HepG2 (cell line): ENCODE measurements around the gene VPS25. TPM values are rescaled to one million over a fixed set of nuclear protein-coding genes. Genes with fewer than 3 reads are reported as not detected.

Source experiments
- NRL ChIP-seq: sonication (generic); formaldehyde crosslinking; IDR thresholded peaks from 2 replicates; pipeline ENCODE4 v1.5.0; 2020; ENCODE audit warnings: missing genetic modification reagents, mild to moderate bottlenecking, moderate library complexity, borderline replicate concordance
- PAXIP1 ChIP-seq: sonication (generic); formaldehyde crosslinking; conservative IDR thresholded peaks from 2 replicates; pipeline ENCODE4 v1.4.0; 2020; ENCODE audit warnings: mild to moderate bottlenecking, missing genetic modification reagents, moderate library complexity
- SMYD3 ChIP-seq: sonication (generic); formaldehyde crosslinking; IDR thresholded peaks from 2 replicates; pipeline ENCODE4 v1.8.1; 2023; ENCODE audit warnings: mild to moderate bottlenecking, missing genetic modification reagents
- TRAFD1 ChIP-seq: sonication (generic); formaldehyde crosslinking; IDR thresholded peaks from 2 replicates; pipeline ENCODE4 v1.5.1; 2020; ENCODE audit warnings: missing genetic modification reagents, mild to moderate bottlenecking, borderline replicate concordance
- ZBTB7A ChIP-seq: sonication (generic); formaldehyde crosslinking; IDR thresholded peaks from 2 replicates; pipeline ENCODE4 v1.8.0; 2022; ENCODE audit warnings: mild to moderate bottlenecking, missing genetic modification reagents
- ZNF232 ChIP-seq: sonication (generic); formaldehyde crosslinking; IDR thresholded peaks from 2 replicates; pipeline ENCODE4 v1.4.0; 2020; ENCODE audit warnings: missing genetic modification reagents, borderline replicate concordance
- ZNF318 ChIP-seq: sonication (generic); formaldehyde crosslinking; IDR thresholded peaks from 2 replicates; pipeline ENCODE4 v1.4.0; 2020; ENCODE audit warnings: mild to moderate bottlenecking, missing genetic modification reagents
- ZNF513 ChIP-seq: sonication (generic); formaldehyde crosslinking; conservative IDR thresholded peaks from 2 replicates; pipeline ENCODE4 v1.5.0; 2020; ENCODE audit warnings: missing genetic modification reagents
- ZNF616 ChIP-seq: sonication (generic); formaldehyde crosslinking; IDR thresholded peaks from 2 replicates; pipeline ENCODE4 v1.5.0; 2020; ENCODE audit warnings: low read depth, mild to moderate bottlenecking, missing genetic modification reagents
- ZNF83 ChIP-seq: sonication (generic); formaldehyde crosslinking; IDR thresholded peaks from 2 replicates; pipeline ENCODE4 v1.4.0; 2020; ENCODE audit warnings: missing genetic modification reagents, mild to moderate bottlenecking, borderline replicate concordance
- ZNF839 ChIP-seq: sonication (generic); formaldehyde crosslinking; IDR thresholded peaks from 2 replicates; pipeline ENCODE4 v1.4.0; 2020; ENCODE audit warnings: missing genetic modification reagents, mild to moderate bottlenecking, borderline replicate concordance
- polyA plus RNA-seq, 8 experiments: library from polyadenylated mRNA; depleted of rRNA in 3 of 8; stranded (reverse) in 7 of 8; unstranded in 1 of 8; fragments of >200 nt; fragmentation: Illumina TruSeq in 4 of 8; extraction: Trizol in 4 of 8; gene quantifications; 2 replicates each; pipeline versions ENCODE4 v1.2.1 to v1.2.3, GENCODE V29; 2011 to 2016; ENCODE audit warnings: low read depth in 4 of 8, missing spikeins in 1 of 8, mixed read lengths in 1 of 8; ENCODE audit not compliant: insufficient read depth in 1 of 8
- total RNA-seq, 5 experiments: library from RNA; depleted of rRNA; stranded (reverse); fragments of >200 nt; fragmentation: Illumina TruSeq; extraction: Trizol; gene quantifications; 2 replicates each; pipeline ENCODE4 v1.2.3, GENCODE V29; 2016; ENCODE audit warnings: low read depth in 1 of 5

VPS25 gene
- total and polyA plus RNA-seq, 2 of the 13 experiments (the other 11 are each of a cell fraction or from before 2014, with no cell fraction given), result 161 to 249 TPM

DNA sequence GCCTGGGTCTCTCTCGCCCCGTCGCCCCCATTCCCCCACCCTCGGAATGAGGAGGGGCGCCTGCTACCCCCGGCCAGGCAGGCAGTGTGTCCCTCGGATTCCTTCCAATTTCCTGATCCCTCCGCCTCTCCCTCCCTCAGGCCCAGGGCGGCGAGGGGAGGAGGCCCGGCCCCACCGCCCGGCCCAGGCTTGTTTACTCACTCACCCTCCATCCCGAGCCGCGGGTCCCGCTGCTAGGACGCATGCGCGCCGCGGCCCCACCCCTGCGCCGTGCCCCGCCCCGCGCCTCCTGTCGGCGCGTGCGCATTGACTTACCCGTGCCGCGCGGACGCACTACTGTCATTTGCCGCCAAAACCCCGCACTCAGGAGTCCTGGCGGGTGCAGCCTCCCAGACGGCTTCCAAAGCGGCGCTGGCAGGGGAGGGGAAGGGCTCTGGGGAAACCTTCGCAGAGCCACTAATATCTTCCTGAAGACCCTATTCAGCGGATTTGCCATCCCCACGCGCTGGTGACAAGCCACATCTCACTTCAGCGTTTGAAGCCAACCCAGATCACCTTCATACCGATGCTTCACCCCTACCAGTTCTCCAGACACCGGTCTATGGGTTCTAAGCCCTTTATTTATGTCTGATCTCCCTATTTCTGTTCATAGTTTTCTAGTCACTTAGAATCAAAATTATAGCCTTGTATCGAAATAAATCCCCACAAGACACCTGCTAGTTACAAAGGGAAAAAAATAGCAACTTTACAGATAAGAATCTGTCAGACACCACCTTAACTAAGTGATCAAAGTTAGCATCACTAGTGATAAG is 28.2 kb upstream of the VPS25 start, which contains the start of gene EZH1 (continued):
- TF ChIP-seq ZNF318 (peak; percentile 56; the same call in 1 of the 2 replicates), SMYD3 (CRISPR knock-in tag) (peak; percentile 88; the same call in 1 of the 2 replicates), ZNF616 (CRISPR knock-in tag) (0 out of 2 replicates have a peak, but pooled peaks have one; percentile 62), ZNF839 (CRISPR knock-in tag) (peak; percentile 89; the same call in 1 of the 2 replicates), TRAFD1 (CRISPR knock-in tag) (peak; percentile 20; the same call in 1 of the 2 replicates), ZNF83 (0 out of 2 replicates have a peak, but pooled peaks have one; percentile 69), ZBTB7A (peak; percentile 93), NRL (CRISPR knock-in tag) (peak; percentile 91), ZNF513 (0 out of 2 replicates have a peak, but pooled peaks have one; percentile 25), ZNF232 (CRISPR knock-in tag) (peak; percentile 74; the same call in 1 of the 2 replicates), PAXIP1 (peak; percentile 53)
